NCI-H460 (cell line): ENCODE data around the gene INSRR. TPM values are rescaled to one million over a fixed set of nuclear protein-coding genes. Genes with fewer than 3 reads are reported as not detected.
A peak's percentile ranks its signal among the peaks of the same experiment; 100 is the strongest.

Source experiments
- DNase-seq: peaks from one replicate; pipeline ENCODE4 v3.0.0-alpha.2; 2016; ENCODE audit warnings: low read depth; ENCODE audit errors: extremely low read depth
- total RNA-seq: library from RNA; depleted of rRNA; stranded (reverse); fragments of >200 nt; shearing (Covaris generic); gene quantifications from 2 replicates; pipeline ENCODE4 v1.2.3, GENCODE V29; 2014

INSRR gene
- total RNA-seq, 1 experiment from 2014 or later = 0.42 TPM

- DNase-seq = no peak
Observed at GRCh38 chr1:156876281-156876680, 17.4 kb upstream of the INSRR start.

- DNase-seq = no peak
Observed at GRCh38 chr1:156875341-156875615, 16.4 kb upstream of the INSRR start.

GRCh38 chr1:156874572-156875340, 15.8 kb upstream of the INSRR start:
- no peak for DNase-seq

- DNase-seq = no peak
Observed at GRCh38 chr1:156874142-156874541, 15.2 kb upstream of the INSRR start.

- DNase-seq = no peak
Observed at GRCh38 chr1:156873659-156874058, 14.7 kb upstream of the INSRR start.

GRCh38 chr1:156869455-156869854, 10.5 kb upstream of the INSRR start:
- DNase-seq = no peak

- no peak for DNase-seq
Observed at GRCh38 chr1:156868341-156868740, 9.4 kb upstream of the INSRR start.

GRCh38 chr1:156866249-156866909, 7.5 kb upstream of the INSRR start:
- DNase-seq = no peak

- no peak for DNase-seq
Observed at GRCh38 chr1:156865865-156866248, 6.9 kb upstream of the INSRR start.

- DNase-seq = no peak
Observed at GRCh38 chr1:156865258-156865657, 6.3 kb upstream of the INSRR start.

GRCh38 chr1:156864796-156865195, 5.9 kb upstream of the INSRR start:
- no peak for DNase-seq

- DNase-seq = no peak
Observed at GRCh38 chr1:156863631-156864030, 4.7 kb upstream of the INSRR start.

- no peak for DNase-seq
Observed at GRCh38 chr1:156862997-156863599, 4.2 kb upstream of the INSRR start.

- DNase-seq = no peak
Observed at GRCh38 chr1:156862584-156862983, 3.7 kb upstream of the INSRR start.

GRCh38 chr1:156860628-156861423, 1.9 kb upstream of the INSRR start, which contains the start of gene NTRK1:
Gene NTRK1, plus strand, starts transcription at chr1:156860865. Its CDS starts 70 bp downstream, at chr1:156860935.
- DNase-seq = no peak

GRCh38 chr1:156860113-156860627, 1.3 kb upstream of the INSRR start:
- peak; percentile 43 for DNase-seq

- no peak for DNase-seq
Observed at GRCh38 chr1:156859523-156860112, 701 bp upstream of the INSRR start.

GRCh38 chr1:156858555-156858956, 361 bp downstream of the INSRR start:
- no peak for DNase-seq

- no peak for DNase-seq
Observed at GRCh38 chr1:156857532-156857931, 1.4 kb downstream of the INSRR start.

GRCh38 chr1:156856282-156856785, 2.6 kb downstream of the INSRR start:
- DNase-seq = no peak
